Stimulated activated CD8-positive, alpha-beta memory T cell treated with anti-CD3 and anti-CD28 coated beads, Interleukin-4, amount 100 ng/mL, for 48 hours (primary cell): ENCODE measurements around the gene SPOCK3.
"Not testable (repeated sequence)": the region's sequence is repeated elsewhere in the genome, so short reads cannot be mapped to it uniquely, and the experiment has no call there.

ENCODE experiments used
- DNase-seq: peaks from one replicate; pipeline ENCODE4 v3.0.0-alpha.2; 2020

The SPOCK3 gene

GRCh38 chr4:167234316-167234881 is at the start of gene SPOCK3:
TSS of gene SPOCK3 (minus strand) at chr4:167234494.
- no peak for DNase-seq

GRCh38 chr4:167282171-167282864 is 48.0 kb upstream of the SPOCK3 start:
- no peak for DNase-seq

GRCh38 chr4:167281545-167281944 is 47.3 kb upstream of the SPOCK3 start:
- not testable (repeated sequence) for DNase-seq

- no peak for DNase-seq
These were observed 40.1 kb upstream of the SPOCK3 start for GRCh38 chr4:167274351-167274750.

- DNase-seq = no peak
These were observed 30.9 kb upstream of the SPOCK3 start for GRCh38 chr4:167265231-167265630.

GRCh38 chr4:167248271-167248670 is 14.0 kb upstream of the SPOCK3 start:
- no peak for DNase-seq

- no peak for DNase-seq
These were observed 5.3 kb upstream of the SPOCK3 start for GRCh38 chr4:167239627-167240026.

- no peak for DNase-seq
These were observed 3.9 kb upstream of the SPOCK3 start for GRCh38 chr4:167238226-167238625.

GRCh38 chr4:167233685-167234315 is 494 bp downstream of the SPOCK3 start:
- no peak for DNase-seq

GRCh38 chr4:167232805-167233684 is 1.2 kb downstream of the SPOCK3 start:
- DNase-seq = no peak

GRCh38 chr4:167230744-167231143 is 3.5 kb downstream of the SPOCK3 start:
- no peak for DNase-seq

GRCh38 chr4:167222099-167222498 is 12.2 kb downstream of the SPOCK3 start:
- no peak for DNase-seq

- DNase-seq = no peak
These were observed 13.2 kb downstream of the SPOCK3 start for GRCh38 chr4:167221084-167221483.

GRCh38 chr4:167218022-167218608 is 16.2 kb downstream of the SPOCK3 start:
- DNase-seq = no peak

GRCh38 chr4:167216783-167217182 is 17.5 kb downstream of the SPOCK3 start:
- no peak for DNase-seq

- DNase-seq = no peak
These were observed 24.1 kb downstream of the SPOCK3 start for GRCh38 chr4:167210166-167210565.

- no peak for DNase-seq
These were observed 37.8 kb downstream of the SPOCK3 start for GRCh38 chr4:167196344-167197012.

- DNase-seq = no peak
These were observed 43.9 kb downstream of the SPOCK3 start for GRCh38 chr4:167190379-167190778.

GRCh38 chr4:167185465-167185864 is 48.8 kb downstream of the SPOCK3 start:
- no peak for DNase-seq

GRCh38 chr4:167183036-167183435 is 51.3 kb downstream of the SPOCK3 start:
- DNase-seq = no peak

- DNase-seq = no peak
These were observed 56.4 kb downstream of the SPOCK3 start for GRCh38 chr4:167177925-167178324.

GRCh38 chr4:167176723-167177367 is 57.4 kb downstream of the SPOCK3 start:
- DNase-seq = no peak
